ENCODE data around the gene MICA. TPM values are rescaled to one million over a fixed set of nuclear protein-coding genes. Genes with fewer than 3 reads are reported as not detected.
A peak's percentile ranks its signal among the peaks of the same experiment; 100 is the strongest.
"Not testable (repeated sequence)": the region's sequence is repeated elsewhere in the genome, so short reads cannot be mapped to it uniquely, and the experiment has no call there.

MICA gene
- total RNA-seq, 2 experiments from 2014 or later = 10.5 to 11.3 TPM

GRCh38 chr6:31416394-31417014, 13.1 kb downstream of the MICA start:
- no peak for DNase-seq
- Mint-ChIP-seq H3K27me3 (no peaks in the 10 kb centered on the region), H3K4me3 (no peak overlapping the region), H3K9me3 (peaks cover 7% of the 10 kb centered on the region), H3K36me3 (peaks cover 21% of the 10 kb centered on the region), H3K27ac (peak overlapping the region; percentile 38), H3K4me1 (peaks cover under 1% of the 10 kb centered on the region)

GRCh38 chr6:31418251-31418650, 14.9 kb downstream of the MICA start:
- Mint-ChIP-seq H3K36me3 (peaks cover 21% of the 10 kb centered on the region), H3K27me3 (no peaks in the 10 kb centered on the region), H3K4me1 (peaks cover 2% of the 10 kb centered on the region), H3K27ac (no peak overlapping the region), H3K9me3 (peaks cover 7% of the 10 kb centered on the region), H3K4me3 (no peak overlapping the region)
- no peak for DNase-seq

- peaks cover 7% of the 10 kb centered on the region for H3K9me3 Mint-ChIP-seq
- DNase-seq = no peak
- no peaks in the 10 kb centered on the region for H3K27me3 Mint-ChIP-seq
- H3K4me1 Mint-ChIP-seq = peaks cover 2% of the 10 kb centered on the region
- H3K27ac Mint-ChIP-seq = no peak overlapping the region
- peaks cover 21% of the 10 kb centered on the region for H3K36me3 Mint-ChIP-seq
- no peak overlapping the region for H3K4me3 Mint-ChIP-seq
These were observed 16.4 kb downstream of the MICA start for GRCh38 chr6:31419842-31420241.

- H3K4me3 Mint-ChIP-seq = no peak overlapping the region
- H3K27me3 Mint-ChIP-seq = no peaks in the 10 kb centered on the region
- no peak for DNase-seq
- no peak overlapping the region for H3K27ac Mint-ChIP-seq
- H3K9me3 Mint-ChIP-seq = peaks cover 7% of the 10 kb centered on the region
- H3K36me3 Mint-ChIP-seq = peaks cover 21% of the 10 kb centered on the region
- H3K4me1 Mint-ChIP-seq = peaks cover 2% of the 10 kb centered on the region
These were observed 17.2 kb downstream of the MICA start for GRCh38 chr6:31420546-31420945.

GRCh38 chr6:31422587-31422986, 19.2 kb downstream of the MICA start:
- Mint-ChIP-seq H3K9me3 (peaks cover 2% of the 10 kb centered on the region), H3K4me3 (no peak overlapping the region), H3K27ac (no peak overlapping the region), H3K36me3 (peaks cover 8% of the 10 kb centered on the region), H3K4me1 (peaks cover 2% of the 10 kb centered on the region), H3K27me3 (no peaks in the 10 kb centered on the region)
- DNase-seq = no peak

GRCh38 chr6:31423550-31423949, 20.2 kb downstream of the MICA start:
- Mint-ChIP-seq H3K27ac (no peak overlapping the region), H3K27me3 (no peaks in the 10 kb centered on the region), H3K4me1 (peaks cover 2% of the 10 kb centered on the region), H3K36me3 (no peaks in the 10 kb centered on the region), H3K4me3 (no peak overlapping the region), H3K9me3 (no peaks in the 10 kb centered on the region)
- no peak for DNase-seq

- DNase-seq = no peak
- Mint-ChIP-seq H3K4me3 (no peak overlapping the region), H3K9me3 (peaks cover 6% of the 10 kb centered on the region), H3K27me3 (no peaks in the 10 kb centered on the region), H3K36me3 (no peaks in the 10 kb centered on the region), H3K27ac (no peak overlapping the region), H3K4me1 (no peaks in the 10 kb centered on the region)
These were observed 23.3 kb downstream of the MICA start for GRCh38 chr6:31426395-31427354.

- peaks cover 6% of the 10 kb centered on the region for H3K9me3 Mint-ChIP-seq
- no peaks in the 10 kb centered on the region for H3K36me3 Mint-ChIP-seq
- no peak for DNase-seq
- no peaks in the 10 kb centered on the region for H3K4me1 Mint-ChIP-seq
- H3K27ac Mint-ChIP-seq = no peak overlapping the region
- no peaks in the 10 kb centered on the region for H3K27me3 Mint-ChIP-seq
- H3K4me3 Mint-ChIP-seq = no peak overlapping the region
These were observed 27.1 kb downstream of the MICA start for GRCh38 chr6:31430449-31430848.

GRCh38 chr6:31435051-31435450, 31.7 kb downstream of the MICA start:
- peaks cover 14% of the 10 kb centered on the region for H3K27me3 Mint-ChIP-seq
- H3K4me1 Mint-ChIP-seq, H3K4me3 Mint-ChIP-seq, H3K36me3 Mint-ChIP-seq, H3K27ac Mint-ChIP-seq, H3K9me3 Mint-ChIP-seq, DNase-seq: not testable (repeated sequence)

GRCh38 chr6:31438222-31438621, 34.8 kb downstream of the MICA start:
- H3K4me1 Mint-ChIP-seq = peaks cover 3% of the 10 kb centered on the region
- H3K27ac Mint-ChIP-seq = no peak overlapping the region
- H3K4me3 Mint-ChIP-seq = no peak overlapping the region
- peaks cover 6% of the 10 kb centered on the region for H3K9me3 Mint-ChIP-seq
- H3K27me3 Mint-ChIP-seq = peaks cover 29% of the 10 kb centered on the region
- no peak for DNase-seq
- peaks cover 6% of the 10 kb centered on the region for H3K36me3 Mint-ChIP-seq

- peaks cover 6% of the 10 kb centered on the region for H3K9me3 Mint-ChIP-seq
- no peak overlapping the region for H3K27ac Mint-ChIP-seq
- no peak overlapping the region for H3K4me3 Mint-ChIP-seq
- DNase-seq = no peak
- peaks cover 33% of the 10 kb centered on the region for H3K27me3 Mint-ChIP-seq
- peaks cover 6% of the 10 kb centered on the region for H3K36me3 Mint-ChIP-seq
- peaks cover 3% of the 10 kb centered on the region for H3K4me1 Mint-ChIP-seq
These were observed 35.3 kb downstream of the MICA start for GRCh38 chr6:31438677-31439076.

GRCh38 chr6:31441365-31442267, 38.2 kb downstream of the MICA start:
- Mint-ChIP-seq H3K9me3 (peaks cover 6% of the 10 kb centered on the region), H3K4me3 (no peak overlapping the region), H3K27ac (no peak overlapping the region), H3K27me3 (peaks cover 50% of the 10 kb centered on the region), H3K4me1 (peaks cover 3% of the 10 kb centered on the region), H3K36me3 (peaks cover 6% of the 10 kb centered on the region)
- peak; percentile 83 for DNase-seq

- Mint-ChIP-seq H3K9me3 (no peaks in the 10 kb centered on the region), H3K27me3 (peaks cover 30% of the 10 kb centered on the region), H3K4me3 (no peak overlapping the region), H3K27ac (no peak overlapping the region), H3K4me1 (peaks cover 2% of the 10 kb centered on the region), H3K36me3 (no peaks in the 10 kb centered on the region)
- no peak for DNase-seq
These were observed 43.1 kb downstream of the MICA start for GRCh38 chr6:31446481-31446880.

- not testable (repeated sequence) for H3K4me1 Mint-ChIP-seq, H3K36me3 Mint-ChIP-seq, H3K27ac Mint-ChIP-seq, H3K9me3 Mint-ChIP-seq, DNase-seq, H3K4me3 Mint-ChIP-seq
- H3K27me3 Mint-ChIP-seq = peaks cover 29% of the 10 kb centered on the region
These were observed 43.8 kb downstream of the MICA start for GRCh38 chr6:31446999-31447789.
